Activated CD8-positive, alpha-beta memory T cell treated with anti-CD3 and anti-CD28 coated beads, Interleukin-2, amount 50 U/mL, for 48 hours (primary cell): Measurements from ENCODE around the gene TMEM54.
A peak's percentile ranks its signal among the peaks of the same experiment; 100 is the strongest.

Experiments used
- DNase-seq: peaks from one replicate; pipeline ENCODE4 v3.0.0-alpha.2; 2020

TMEM54 gene

GRCh38 chr1:32877211-32878110 lies 23.7 kb downstream of the TMEM54 start:
- no peak for DNase-seq

GRCh38 chr1:32876341-32877210 lies 24.6 kb downstream of the TMEM54 start:
- DNase-seq: peak; percentile 70

GRCh38 chr1:32874860-32875752 lies 26.1 kb downstream of the TMEM54 start:
- DNase-seq: peak; percentile 30

GRCh38 chr1:32873484-32873883 lies 27.7 kb downstream of the TMEM54 start:
- peak; percentile 37 for DNase-seq

GRCh38 chr1:32872192-32872460 lies 29.1 kb downstream of the TMEM54 start:
- DNase-seq: no peak

GRCh38 chr1:32871364-32872191 lies 29.6 kb downstream of the TMEM54 start:
- no peak for DNase-seq

GRCh38 chr1:32870615-32871363 lies 30.4 kb downstream of the TMEM54 start, which contains the start of gene FNDC5:
TSS of gene FNDC5 (minus strand) at chr1:32870912.
- DNase-seq: no peak

- DNase-seq: no peak
Measured at GRCh38 chr1:32869923-32870614, 31.1 kb downstream of the TMEM54 start.

GRCh38 chr1:32868806-32869455 lies 32.3 kb downstream of the TMEM54 start:
- no peak for DNase-seq

- no peak for DNase-seq
Measured at GRCh38 chr1:32868085-32868484, 33.1 kb downstream of the TMEM54 start.

GRCh38 chr1:32867671-32868070 lies 33.5 kb downstream of the TMEM54 start:
- no peak for DNase-seq

GRCh38 chr1:32867151-32867550 lies 34.0 kb downstream of the TMEM54 start:
- DNase-seq: no peak

GRCh38 chr1:32865639-32866405 lies 35.4 kb downstream of the TMEM54 start:
- DNase-seq: no peak

GRCh38 chr1:32864375-32865019 lies 36.7 kb downstream of the TMEM54 start:
- no peak for DNase-seq

- no peak for DNase-seq
Measured at GRCh38 chr1:32863881-32864245, 37.3 kb downstream of the TMEM54 start.

GRCh38 chr1:32863218-32863880 lies 37.8 kb downstream of the TMEM54 start:
- no peak for DNase-seq

- no peak for DNase-seq
Measured at GRCh38 chr1:32861904-32862695, 39.1 kb downstream of the TMEM54 start.
